Fibroblast of villous mesenchyme (primary cell): ENCODE results near the gene E2F2. TPM values are rescaled to one million over a fixed set of nuclear protein-coding genes. Genes with fewer than 3 reads are reported as not detected.

Experiments used
- DNase-seq: peaks from one replicate; pipeline ENCODE4 v3.0.0-alpha.2; 2010; ENCODE audit warnings: low read depth
- H3K4me3 ChIP-seq: 2 replicates; pipeline ENCODE4 v1.5.1; 2011; ENCODE audit warnings: low read depth, mild to moderate bottlenecking, low read length
- total RNA-seq: library from RNA; depleted of rRNA; stranded (reverse); fragments of >200 nt; gene quantifications from 2 replicates; pipeline ENCODE4 v1.2.3, GENCODE V29; 2012
- TF ChIP-seq, protein P1 (sequence below): IDR thresholded peaks from 2 replicates; pipeline ENCODE4 v1.5.1; 2012; ENCODE audit warnings: low read depth, mild to moderate bottlenecking, low read length; ENCODE audit not compliant: insufficient read depth

E2F2 gene
- total RNA-seq, 1 donor: 2.2 TPM

GRCh38 chr1:23521588-23521987 is 9.4 kb downstream of the E2F2 start:
- H3K4me3 ChIP-seq: no peak overlapping the region

GRCh38 chr1:23517581-23517980 is 13.5 kb downstream of the E2F2 start:
- H3K4me3 ChIP-seq: no peak overlapping the region
- DNase-seq: no peak
- TF ChIP-seq, protein P1, sequence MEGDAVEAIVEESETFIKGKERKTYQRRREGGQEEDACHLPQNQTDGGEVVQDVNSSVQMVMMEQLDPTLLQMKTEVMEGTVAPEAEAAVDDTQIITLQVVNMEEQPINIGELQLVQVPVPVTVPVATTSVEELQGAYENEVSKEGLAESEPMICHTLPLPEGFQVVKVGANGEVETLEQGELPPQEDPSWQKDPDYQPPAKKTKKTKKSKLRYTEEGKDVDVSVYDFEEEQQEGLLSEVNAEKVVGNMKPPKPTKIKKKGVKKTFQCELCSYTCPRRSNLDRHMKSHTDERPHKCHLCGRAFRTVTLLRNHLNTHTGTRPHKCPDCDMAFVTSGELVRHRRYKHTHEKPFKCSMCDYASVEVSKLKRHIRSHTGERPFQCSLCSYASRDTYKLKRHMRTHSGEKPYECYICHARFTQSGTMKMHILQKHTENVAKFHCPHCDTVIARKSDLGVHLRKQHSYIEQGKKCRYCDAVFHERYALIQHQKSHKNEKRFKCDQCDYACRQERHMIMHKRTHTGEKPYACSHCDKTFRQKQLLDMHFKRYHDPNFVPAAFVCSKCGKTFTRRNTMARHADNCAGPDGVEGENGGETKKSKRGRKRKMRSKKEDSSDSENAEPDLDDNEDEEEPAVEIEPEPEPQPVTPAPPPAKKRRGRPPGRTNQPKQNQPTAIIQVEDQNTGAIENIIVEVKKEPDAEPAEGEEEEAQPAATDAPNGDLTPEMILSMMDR: no peak

More at GRCh38 chr1:23521588-23521987, 9.4 kb downstream of the E2F2 start:
- TF ChIP-seq, protein P1: no peak
- no peak for DNase-seq

DNA sequence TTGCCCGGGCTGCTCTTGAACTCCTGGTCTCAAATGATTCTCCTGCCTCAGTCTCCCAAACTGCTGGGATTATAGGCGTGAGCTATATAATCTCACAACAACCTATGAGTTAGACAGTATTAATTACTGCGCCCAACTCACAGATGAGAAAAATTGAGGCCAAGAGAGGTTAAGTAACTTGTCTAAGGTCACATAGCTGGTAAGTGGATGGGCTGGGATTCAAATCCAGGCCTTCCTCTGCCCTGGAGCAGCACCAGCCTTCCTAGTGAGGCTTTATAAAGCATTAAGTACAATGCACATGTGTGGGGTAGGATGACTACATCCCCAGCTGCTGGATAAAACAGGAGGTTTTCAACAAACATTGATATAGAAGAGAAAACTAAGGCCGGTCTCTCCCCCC is 15.1 kb downstream of the E2F2 start:
- TF ChIP-seq, protein P1: no peak
- no peak overlapping the region for H3K4me3 ChIP-seq
- DNase-seq: no peak

GRCh38 chr1:23514111-23514679 is 16.8 kb downstream of the E2F2 start:
- no peak overlapping the region for H3K4me3 ChIP-seq
- DNase-seq: no peak
- TF ChIP-seq, protein P1: no peak

DNA sequence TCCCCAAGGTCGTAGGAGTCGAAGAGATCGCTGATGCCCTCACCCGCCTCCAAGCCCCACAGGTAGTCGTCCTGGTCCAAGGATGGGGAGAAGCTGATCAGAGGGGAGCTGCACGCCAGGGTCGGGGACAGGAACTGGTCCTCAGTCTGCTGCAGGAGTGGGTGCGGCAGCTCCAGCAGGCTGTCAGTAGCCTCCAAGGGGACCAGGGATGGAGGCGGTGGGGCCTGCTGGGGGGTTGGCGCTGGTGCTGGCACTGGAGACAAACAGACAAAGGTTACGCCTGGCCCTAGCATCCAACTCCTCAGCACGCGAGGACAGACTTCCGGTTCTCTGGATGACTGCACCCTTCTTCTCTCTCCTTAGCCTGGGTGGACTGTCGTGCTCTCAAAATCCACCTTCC is 21.1 kb downstream of the E2F2 start:
- TF ChIP-seq, protein P1: no peak
- DNase-seq: no peak
- no peak overlapping the region for H3K4me3 ChIP-seq

- no peak overlapping the region for H3K4me3 ChIP-seq
Observed at GRCh38 chr1:23506376-23507107, 24.5 kb downstream of the E2F2 start.

More at GRCh38 chr1:23506376-23507107, 24.5 kb downstream of the E2F2 start:
- DNase-seq: no peak
- TF ChIP-seq, protein P1: no peak
